ENCODE measurements around the gene FGF18. TPM values are rescaled to one million over a fixed set of nuclear protein-coding genes. Genes with fewer than 3 reads are reported as not detected.

FGF18 gene
- total RNA-seq, 2 donors from 2014 or later = 0.41 to 0.51 TPM

DNA sequence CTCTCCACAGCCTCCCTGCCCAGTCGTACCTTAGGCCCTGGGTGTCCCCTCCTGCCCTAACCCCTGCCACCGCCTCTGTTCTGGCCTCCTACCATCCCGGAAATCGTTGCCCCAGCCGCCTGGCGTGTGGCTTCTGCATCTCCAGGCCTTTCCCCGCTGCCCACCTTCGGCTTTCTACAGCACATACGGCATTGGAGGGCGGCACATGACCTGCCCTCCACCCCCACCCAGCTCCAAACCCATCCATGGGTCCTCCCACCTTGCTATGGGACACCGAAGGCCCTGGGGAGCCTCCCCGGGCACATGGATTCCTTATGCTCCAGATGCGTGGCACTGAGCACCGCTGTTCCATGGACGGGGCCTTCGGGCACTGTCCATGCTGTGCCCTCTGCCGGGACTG is 32.0 kb downstream of the FGF18 start:
- WGBS = 85% methylated on average over 15 of the region's 17 CpGs
- Histone ChIP-seq H3K27ac (peak overlapping the region in 1 of 2 donors; percentile 68), H3K4me3 (no peak overlapping the region), H3K9me3 (no peaks in the 10 kb centered on the region), H3K4me1 (replicated peaks) (no peaks in the 10 kb centered on the region), H3K36me3 (no peaks in the 10 kb centered on the region), H3K27me3 (replicated peaks; ENCODE audit: insufficient read depth) (no peaks in the 10 kb centered on the region)
- intact Hi-C loops (cut with DNase I) = no loop called here
- DNase-seq (ENCODE audit: low spot score) = no peak
- no peak for TF ChIP-seq POLR2A (IDR thresholded peaks at IDR 0.05)
- TF ChIP-seq, protein P1, sequence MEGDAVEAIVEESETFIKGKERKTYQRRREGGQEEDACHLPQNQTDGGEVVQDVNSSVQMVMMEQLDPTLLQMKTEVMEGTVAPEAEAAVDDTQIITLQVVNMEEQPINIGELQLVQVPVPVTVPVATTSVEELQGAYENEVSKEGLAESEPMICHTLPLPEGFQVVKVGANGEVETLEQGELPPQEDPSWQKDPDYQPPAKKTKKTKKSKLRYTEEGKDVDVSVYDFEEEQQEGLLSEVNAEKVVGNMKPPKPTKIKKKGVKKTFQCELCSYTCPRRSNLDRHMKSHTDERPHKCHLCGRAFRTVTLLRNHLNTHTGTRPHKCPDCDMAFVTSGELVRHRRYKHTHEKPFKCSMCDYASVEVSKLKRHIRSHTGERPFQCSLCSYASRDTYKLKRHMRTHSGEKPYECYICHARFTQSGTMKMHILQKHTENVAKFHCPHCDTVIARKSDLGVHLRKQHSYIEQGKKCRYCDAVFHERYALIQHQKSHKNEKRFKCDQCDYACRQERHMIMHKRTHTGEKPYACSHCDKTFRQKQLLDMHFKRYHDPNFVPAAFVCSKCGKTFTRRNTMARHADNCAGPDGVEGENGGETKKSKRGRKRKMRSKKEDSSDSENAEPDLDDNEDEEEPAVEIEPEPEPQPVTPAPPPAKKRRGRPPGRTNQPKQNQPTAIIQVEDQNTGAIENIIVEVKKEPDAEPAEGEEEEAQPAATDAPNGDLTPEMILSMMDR (IDR thresholded peaks at IDR 0.05) = no peak
- TF ChIP-seq POLR2AphosphoS5 (IDR thresholded peaks at IDR 0.05) = no peak

- intact Hi-C loops (cut with DNase I) = no loop called here
- 92% methylated on average over 11 of the region's 11 CpGs for WGBS
Measured at GRCh38 chr5:171453056-171453725, 33.7 kb downstream of the FGF18 start.

GRCh38 chr5:171453988-171454387 is 34.5 kb downstream of the FGF18 start:
- WGBS = 96% methylated on average over 2 of the region's 2 CpGs
- H3K9me3 ChIP-seq = no peaks in the 10 kb centered on the region
- intact Hi-C loops (cut with DNase I) = no loop called here
- no peak overlapping the region for H3K4me3 ChIP-seq
- no peaks in the 10 kb centered on the region for H3K36me3 ChIP-seq
- no peak overlapping the region for H3K27ac ChIP-seq
- H3K27me3 ChIP-seq (replicated peaks; ENCODE audit: insufficient read depth) = no peaks in the 10 kb centered on the region
- no peak for DNase-seq (ENCODE audit: low spot score)
- TF ChIP-seq, protein P1 (IDR thresholded peaks at IDR 0.05) = no peak
- TF ChIP-seq POLR2A (IDR thresholded peaks at IDR 0.05) = no peak
- TF ChIP-seq POLR2AphosphoS5 (IDR thresholded peaks at IDR 0.05) = no peak
- no peaks in the 10 kb centered on the region for H3K4me1 ChIP-seq (replicated peaks)

More at GRCh38 chr5:171453056-171453725, 33.7 kb downstream of the FGF18 start:
- Histone ChIP-seq H3K9me3 (no peaks in the 10 kb centered on the region), H3K27ac (no peak overlapping the region), H3K27me3 (replicated peaks; ENCODE audit: insufficient read depth) (no peaks in the 10 kb centered on the region), H3K4me3 (no peak overlapping the region), H3K4me1 (replicated peaks) (no peaks in the 10 kb centered on the region), H3K36me3 (no peaks in the 10 kb centered on the region)
- TF ChIP-seq POLR2A (IDR thresholded peaks at IDR 0.05) (no peak), POLR2AphosphoS5 (IDR thresholded peaks at IDR 0.05) (no peak)
- TF ChIP-seq, protein P1 (IDR thresholded peaks at IDR 0.05) = no peak
- no peak for DNase-seq (ENCODE audit: low spot score)

- Histone ChIP-seq H3K36me3 (no peaks in the 10 kb centered on the region), H3K4me3 (no peak overlapping the region), H3K4me1 (replicated peaks) (no peaks in the 10 kb centered on the region), H3K27me3 (replicated peaks; ENCODE audit: insufficient read depth) (no peaks in the 10 kb centered on the region), H3K9me3 (no peaks in the 10 kb centered on the region), H3K27ac (no peak overlapping the region)
- no peak for TF ChIP-seq POLR2A (IDR thresholded peaks at IDR 0.05)
- TF ChIP-seq, protein P1 (IDR thresholded peaks at IDR 0.05) = no peak
- intact Hi-C loops (cut with DNase I) = no loop called here
- no peak for DNase-seq (ENCODE audit: low spot score)
- 82% methylated on average over 10 of the region's 10 CpGs for WGBS
Measured at GRCh38 chr5:171454549-171454948, 35.1 kb downstream of the FGF18 start.

GRCh38 chr5:171455522-171455921 is 36.1 kb downstream of the FGF18 start:
- Histone ChIP-seq H3K4me1 (replicated peaks) (no peaks in the 10 kb centered on the region), H3K27me3 (replicated peaks; ENCODE audit: insufficient read depth) (no peaks in the 10 kb centered on the region), H3K4me3 (no peak overlapping the region), H3K36me3 (no peaks in the 10 kb centered on the region), H3K27ac (no peak overlapping the region), H3K9me3 (no peaks in the 10 kb centered on the region)
- DNase-seq (ENCODE audit: low spot score) = no peak
- intact Hi-C loops (cut with DNase I) = no loop called here
- TF ChIP-seq, protein P1 (IDR thresholded peaks at IDR 0.05) = no peak
- TF ChIP-seq POLR2AphosphoS5 (IDR thresholded peaks at IDR 0.05) (no peak), POLR2A (IDR thresholded peaks at IDR 0.05) (no peak)
- WGBS = 79% methylated on average over 2 of the region's 2 CpGs
